Prostate gland (tissue), 2 donors: ENCODE data around the gene PCIF1. TPM values are rescaled to one million over a fixed set of nuclear protein-coding genes. Genes with fewer than 3 reads are reported as not detected.

Experiments
- DNase-seq: peaks from one replicate; pipeline ENCODE4 v3.0.0-alpha.2; 2019; ENCODE audit warnings: low spot score
- H3K27ac ChIP-seq, 2 donors: fragments of 200-600 bp; sonication (generic); 2 replicates each; pipeline ENCODE4 v1.5.1; 2017 to 2019
- H3K27me3 ChIP-seq: fragments of 200-600 bp; sonication (generic); replicated peaks from 2 replicates; pipeline ENCODE4 v1.5.1; 2019; ENCODE audit not compliant: insufficient read depth
- H3K36me3 ChIP-seq, 2 donors: fragments of 200-600 bp; sonication (generic); 1 replicate in 1 of 2; 2 replicates in 1 of 2; pipeline versions ENCODE4 v1.5.1 to v1.8.1; 2017 to 2019
- H3K4me1 ChIP-seq: fragments of 200-600 bp; sonication (generic); replicated peaks from 2 replicates; pipeline ENCODE4 v1.5.1; 2019
- H3K4me3 ChIP-seq, 2 donors: fragments of 200-600 bp; sonication (generic); 2 replicates each; pipeline ENCODE4 v1.5.1; 2017 to 2019
- H3K9me3 ChIP-seq: fragments of 200-600 bp; sonication (generic); 2 replicates; pipeline ENCODE4 v1.5.1; 2017
- POLR2A ChIP-seq: fragments of 450-650 bp; IDR thresholded peaks from one replicate; pipeline ENCODE4 v1.6.1; 2016; ENCODE audit warnings: antibody characterized with exemption, mild to moderate bottlenecking
- POLR2AphosphoS5 ChIP-seq: sonication (generic); formaldehyde crosslinking; IDR thresholded peaks from one replicate; pipeline ENCODE4 v1.6.1; 2017; ENCODE audit warnings: antibody characterized with exemption
- WGBS: methylation state at CpG from one replicate; pipeline ENCODE4 v1.1.5; 2018; 5-methylcytosine and 5-hydroxymethylcytosine counted together
- intact Hi-C: fragments of 100-400 bp; cut with DNase I; formaldehyde crosslinking; loops from one replicate; pipeline ENCODE4 v1.14.2; 2022
- total RNA-seq, 2 donors: library from RNA; depleted of rRNA; stranded (reverse); fragments of >200 nt; gene quantifications; one replicate each; pipeline ENCODE4 v1.1.0, GENCODE V29; 2016
- TF ChIP-seq, protein P1 (sequence below), 4 experiments: fragments of 200-600 bp in 2 of 4; fragments of 450-650 bp in 2 of 4; sonication (generic) in 2 of 4; IDR thresholded peaks; 1 replicate in 3 of 4; 2 replicates in 1 of 4; pipeline ENCODE4 v1.5.1; 2016 to 2019; ENCODE audit warnings: antibody characterized with exemption in 4 of 4, mild to moderate bottlenecking in 2 of 4, moderate library complexity in 2 of 4

PCIF1 gene
- total RNA-seq, 2 donors from 2014 or later, result 39.8 to 54.9 TPM

DNA sequence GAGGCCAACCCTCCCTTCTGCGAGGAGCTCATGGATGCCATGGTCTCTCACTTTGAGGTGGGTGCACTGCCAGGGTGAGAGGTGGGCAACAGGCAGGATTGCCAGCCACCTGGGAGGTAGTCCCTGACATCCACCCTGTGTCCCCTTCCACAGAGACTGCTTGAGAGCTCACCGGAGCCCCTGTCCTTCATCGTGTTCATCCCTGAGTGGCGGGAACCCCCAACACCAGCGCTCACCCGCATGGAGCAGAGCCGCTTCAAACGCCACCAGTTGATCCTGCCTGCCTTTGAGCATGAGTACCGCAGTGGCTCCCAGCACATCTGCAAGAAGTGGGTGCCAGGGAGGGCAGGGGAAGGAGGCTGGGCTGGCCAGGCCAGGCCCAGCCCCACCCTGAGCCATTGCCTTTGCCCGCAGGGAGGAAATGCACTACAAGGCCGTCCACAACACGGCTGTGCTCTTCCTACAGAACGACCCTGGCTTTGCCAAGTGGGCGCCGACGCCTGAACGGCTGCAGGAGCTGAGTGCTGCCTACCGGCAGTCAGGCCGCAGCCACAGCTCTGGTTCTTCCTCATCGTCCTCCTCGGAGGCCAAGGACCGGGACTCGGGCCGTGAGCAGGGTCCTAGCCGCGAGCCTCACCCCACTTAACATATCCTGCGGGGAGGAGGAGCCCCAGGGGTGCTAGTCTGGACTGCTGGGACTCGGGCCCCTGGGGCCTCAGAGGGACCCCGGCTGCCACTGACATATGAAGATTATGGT is 12.8 kb downstream of the PCIF1 start:
- Histone ChIP-seq H3K9me3 (no peaks in the 10 kb centered on the region), H3K4me3 (no peak overlapping the region), H3K27ac (no peak overlapping the region), H3K27me3 (no peaks in the 10 kb centered on the region), H3K36me3 (peaks cover 13 to 33% of the 10 kb centered on the region in 2 donors), H3K4me1 (no peaks in the 10 kb centered on the region)
- no peak for DNase-seq
- TF ChIP-seq POLR2AphosphoS5, result no peak
- TF ChIP-seq, protein P1, sequence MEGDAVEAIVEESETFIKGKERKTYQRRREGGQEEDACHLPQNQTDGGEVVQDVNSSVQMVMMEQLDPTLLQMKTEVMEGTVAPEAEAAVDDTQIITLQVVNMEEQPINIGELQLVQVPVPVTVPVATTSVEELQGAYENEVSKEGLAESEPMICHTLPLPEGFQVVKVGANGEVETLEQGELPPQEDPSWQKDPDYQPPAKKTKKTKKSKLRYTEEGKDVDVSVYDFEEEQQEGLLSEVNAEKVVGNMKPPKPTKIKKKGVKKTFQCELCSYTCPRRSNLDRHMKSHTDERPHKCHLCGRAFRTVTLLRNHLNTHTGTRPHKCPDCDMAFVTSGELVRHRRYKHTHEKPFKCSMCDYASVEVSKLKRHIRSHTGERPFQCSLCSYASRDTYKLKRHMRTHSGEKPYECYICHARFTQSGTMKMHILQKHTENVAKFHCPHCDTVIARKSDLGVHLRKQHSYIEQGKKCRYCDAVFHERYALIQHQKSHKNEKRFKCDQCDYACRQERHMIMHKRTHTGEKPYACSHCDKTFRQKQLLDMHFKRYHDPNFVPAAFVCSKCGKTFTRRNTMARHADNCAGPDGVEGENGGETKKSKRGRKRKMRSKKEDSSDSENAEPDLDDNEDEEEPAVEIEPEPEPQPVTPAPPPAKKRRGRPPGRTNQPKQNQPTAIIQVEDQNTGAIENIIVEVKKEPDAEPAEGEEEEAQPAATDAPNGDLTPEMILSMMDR (IDR thresholded peaks at IDR 0.05), result no peak
- TF ChIP-seq POLR2A, result no peak
- intact Hi-C loops, result no loop called here
- WGBS, result 80% methylated on average over 27 of the region's 29 CpGs

DNA sequence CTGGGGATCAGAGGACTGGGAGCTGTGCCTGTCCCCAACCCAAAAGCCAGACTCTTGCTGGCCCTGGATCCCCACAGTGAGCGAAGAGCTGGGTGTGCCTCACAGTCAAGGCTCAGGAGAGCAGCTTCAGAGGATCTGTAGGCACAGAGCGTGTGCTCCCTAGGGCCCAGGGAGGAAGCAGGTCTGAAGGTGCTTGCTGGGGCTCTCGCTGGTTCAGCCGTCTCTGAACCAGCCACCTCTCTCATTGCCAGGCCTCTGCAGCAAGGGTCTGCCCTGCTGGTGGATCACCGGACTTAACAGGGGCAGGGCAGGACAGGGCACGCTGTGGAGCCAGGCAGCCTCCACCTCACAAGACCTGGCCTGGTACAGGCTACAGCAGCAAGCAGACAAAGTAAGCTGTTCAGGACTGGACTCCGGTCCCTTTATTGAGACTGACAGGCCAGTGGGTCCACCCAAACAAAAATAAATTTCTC is 13.8 kb downstream of the PCIF1 start:
- Histone ChIP-seq H3K9me3 (no peaks in the 10 kb centered on the region), H3K4me3 (no peak overlapping the region), H3K4me1 (no peaks in the 10 kb centered on the region), H3K27ac (no peak overlapping the region), H3K36me3 (peaks cover 8 to 32% of the 10 kb centered on the region in 2 donors), H3K27me3 (no peaks in the 10 kb centered on the region)
- DNase-seq, result no peak
- intact Hi-C loops, result no loop called here
- 53% methylated on average over 5 of the region's 7 CpGs for WGBS
- TF ChIP-seq, protein P1 (IDR thresholded peaks at IDR 0.05), result no peak
- no peak for TF ChIP-seq POLR2AphosphoS5
- no peak for TF ChIP-seq POLR2A

DNA sequence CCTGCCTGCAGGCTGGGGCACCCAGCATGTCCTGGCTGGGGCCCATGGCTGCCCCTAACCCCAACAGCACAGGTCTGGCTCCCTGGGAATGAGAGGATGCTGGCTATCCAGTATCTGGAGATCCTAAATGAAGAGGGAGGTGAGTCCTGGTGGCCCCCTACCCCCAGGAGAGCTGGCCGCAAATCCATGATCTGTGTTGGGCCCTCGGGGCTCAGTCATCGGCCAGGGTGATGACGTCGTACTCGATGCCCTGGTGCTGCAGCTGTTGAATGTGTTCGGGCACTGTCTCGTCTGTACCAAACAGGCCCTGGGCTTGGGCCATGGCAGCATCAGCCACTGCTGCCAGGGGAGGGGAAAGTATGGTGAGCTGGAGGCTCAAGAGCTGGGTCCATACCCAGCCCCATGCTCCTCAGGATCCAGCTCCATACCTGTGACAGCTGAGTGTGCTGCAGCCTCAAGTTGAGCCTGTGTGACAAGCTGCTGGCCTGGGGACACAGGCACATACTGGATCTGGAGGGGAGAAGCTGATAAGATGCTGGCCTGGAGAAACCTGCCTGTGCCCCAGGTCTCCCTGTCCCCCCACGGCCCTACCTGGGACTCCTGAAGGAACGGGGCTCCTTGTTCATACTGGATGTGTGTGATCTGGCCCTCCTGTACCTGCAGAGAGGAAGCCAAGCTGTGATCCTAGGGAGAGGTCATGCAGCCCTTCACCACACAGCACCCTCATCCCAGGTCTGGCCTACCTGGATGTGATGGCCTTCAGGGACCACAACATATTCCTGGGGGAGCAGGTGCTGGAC is 14.5 kb downstream of the PCIF1 start:
- H3K36me3 ChIP-seq, result peaks cover 2 to 25% of the 10 kb centered on the region in 2 donors
- H3K27ac ChIP-seq, result no peak overlapping the region
- no peak for DNase-seq

DNA sequence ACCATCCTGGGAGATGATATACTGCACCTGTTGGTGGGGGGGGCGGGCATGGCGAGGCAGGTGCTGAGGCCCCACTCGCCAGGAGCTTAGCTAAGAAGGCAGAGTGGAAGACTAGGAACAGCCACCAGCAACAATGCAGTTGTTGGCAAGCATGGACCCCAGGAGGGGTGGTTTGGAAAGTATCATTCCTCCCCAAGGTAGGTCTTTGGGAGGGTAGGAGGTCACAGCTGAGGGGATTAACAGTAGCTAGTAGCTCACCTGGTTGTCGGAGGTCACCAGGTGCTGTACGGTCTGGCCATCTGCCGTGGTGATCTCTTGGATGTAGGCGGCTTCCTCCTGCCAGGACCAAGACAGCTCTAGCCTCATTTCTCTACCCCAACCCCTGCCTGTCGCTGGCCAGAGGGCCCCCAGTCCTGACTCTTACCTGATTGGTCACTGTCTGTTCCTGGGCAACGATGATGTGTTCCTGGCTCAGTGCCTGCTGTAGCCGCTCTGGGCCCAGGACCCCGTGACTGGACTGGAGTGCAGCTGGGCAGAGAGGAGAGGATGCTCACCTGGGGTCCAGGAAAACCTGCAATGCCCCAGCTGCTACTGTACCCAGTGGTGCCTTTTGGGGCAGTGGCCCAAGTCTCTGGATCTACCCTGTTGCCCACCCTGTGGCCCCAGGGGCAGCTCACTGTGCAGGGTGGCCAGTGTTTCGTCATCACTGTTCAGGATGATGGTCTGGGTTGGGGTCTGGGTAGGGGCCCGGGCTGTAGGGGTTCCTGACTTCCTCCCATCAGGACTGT is 15.3 kb downstream of the PCIF1 start:
- no peaks in the 10 kb centered on the region for H3K27me3 ChIP-seq
- H3K4me3 ChIP-seq, result no peak overlapping the region
- no peak overlapping the region for H3K27ac ChIP-seq
- WGBS, result 73% methylated on average over 13 of the region's 13 CpGs
- peaks cover 2 to 25% of the 10 kb centered on the region in 2 donors for H3K36me3 ChIP-seq
- no peak for TF ChIP-seq POLR2A
- TF ChIP-seq POLR2AphosphoS5, result no peak
- TF ChIP-seq, protein P1 (IDR thresholded peaks at IDR 0.05), result no peak
- H3K4me1 ChIP-seq, result no peaks in the 10 kb centered on the region
- intact Hi-C loops, result no loop called here
- DNase-seq, result no peak
- no peaks in the 10 kb centered on the region for H3K9me3 ChIP-seq

More for the DNA sequence above, 14.5 kb downstream of the PCIF1 start:
- no peak for TF ChIP-seq POLR2AphosphoS5
- Histone ChIP-seq H3K4me1 (no peaks in the 10 kb centered on the region), H3K4me3 (no peak overlapping the region), H3K9me3 (no peaks in the 10 kb centered on the region), H3K27me3 (no peaks in the 10 kb centered on the region)
- intact Hi-C loops, result no loop called here
- 69% methylated on average over 5 of the region's 10 CpGs for WGBS

DNA sequence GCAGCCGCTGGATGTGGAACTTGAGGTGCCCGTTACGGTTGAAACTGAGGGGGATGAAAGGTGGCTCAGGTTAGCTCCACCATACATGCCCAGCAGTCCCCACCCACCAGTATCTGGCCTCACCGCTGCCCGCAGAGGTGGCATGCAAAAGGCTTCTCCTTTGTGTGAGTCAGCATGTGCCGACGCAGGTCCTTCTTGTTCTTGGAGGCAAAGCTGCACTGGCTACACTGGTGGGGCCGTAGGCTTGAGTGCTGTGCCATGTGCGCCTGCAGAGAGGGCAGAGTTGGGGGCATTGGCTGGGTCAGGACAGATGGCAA is 15.8 kb downstream of the PCIF1 start:
- TF ChIP-seq POLR2AphosphoS5, result no peak
- TF ChIP-seq, protein P1 (IDR thresholded peaks at IDR 0.05), result no peak
- TF ChIP-seq POLR2A, result no peak
- 81% methylated on average over 9 of the region's 9 CpGs for WGBS
- Histone ChIP-seq H3K36me3 (peaks cover 2 to 25% of the 10 kb centered on the region in 2 donors), H3K9me3 (no peaks in the 10 kb centered on the region), H3K4me3 (no peak overlapping the region), H3K27me3 (no peaks in the 10 kb centered on the region), H3K4me1 (no peaks in the 10 kb centered on the region), H3K27ac (no peak overlapping the region)
- no peak for DNase-seq
- intact Hi-C loops, result no loop called here
